ENCODE data around the gene MARK1. TPM values are rescaled to one million over a fixed set of nuclear protein-coding genes. Genes with fewer than 3 reads are reported as not detected.

MARK1 gene
- total and polyA plus RNA-seq, 2 experiments from 2014 or later = 11.1 to 13.6 TPM

- H3F3A ChIP-seq (replicated peaks; ENCODE audit: low read depth) = no peaks in the 10 kb centered on the region
- no peaks in the 10 kb centered on the region for H3K27me3 ChIP-seq (ENCODE audit: insufficient read depth)
- peak overlapping the region; percentile 81; the same call in 1 of the 2 replicates for H2AFZ ChIP-seq
- H3K4me1 ChIP-seq (ENCODE audit: insufficient read depth) = 0 out of 2 replicates have a peak, but pooled peaks cover 10% of the 10 kb centered on the region
- DNase-seq (ENCODE audit: low spot score) (no peak), ATAC-seq (no peak; the same call in 2 of the 3 replicates)
- Mint-ChIP-seq H3K27ac (no peak overlapping the region), H3K27me3 (ENCODE audit: insufficient read depth, low read depth, poor library complexity) (peaks cover 4% of the 10 kb centered on the region), H3K36me3 (ENCODE audit: low read depth) (no peaks in the 10 kb centered on the region), H3K4me1 (peaks cover 28% of the 10 kb centered on the region), H3K9me3 (no peaks in the 10 kb centered on the region), H3K4me3 (no peak overlapping the region)
- no peak for TF ChIP-seq ETS1 (IDR thresholded peaks at IDR 0.05)
- no peak for TF ChIP-seq ZNF114 (CRISPR knock-in tag; IDR thresholded peaks at IDR 0.05)
- no peaks in the 10 kb centered on the region for H4K20me1 ChIP-seq (replicated peaks; ENCODE audit: insufficient read depth)
- H3K27ac ChIP-seq (ENCODE audit: low read depth) = no peak overlapping the region
- H3K4me3 ChIP-seq = no peak overlapping the region
- 0 out of 2 replicates have a peak, but pooled peaks cover 3% of the 10 kb centered on the region for H3K9me2 ChIP-seq (ENCODE audit: insufficient read depth)
- no peak overlapping the region for H3K4me2 ChIP-seq
- H3K36me3 ChIP-seq (ENCODE audit: insufficient read depth) = no peaks in the 10 kb centered on the region
- no peaks in the 10 kb centered on the region for H3K79me2 ChIP-seq (replicated peaks; ENCODE audit: insufficient read depth)
Measured at GRCh38 chr1:220706480-220706879, 178.5 kb downstream of the MARK1 start.

- no peak overlapping the region for H2AFZ ChIP-seq
Measured at GRCh38 chr1:220707160-220707559, 179.2 kb downstream of the MARK1 start.

More at GRCh38 chr1:220707160-220707559, 179.2 kb downstream of the MARK1 start:
- ATAC-seq = no peak
- H3K4me1 Mint-ChIP-seq = peaks cover 25% of the 10 kb centered on the region
- Histone ChIP-seq H3K4me3 (no peak overlapping the region), H4K20me1 (replicated peaks; ENCODE audit: insufficient read depth) (no peaks in the 10 kb centered on the region), H3K79me2 (replicated peaks; ENCODE audit: insufficient read depth) (no peaks in the 10 kb centered on the region), H3K4me2 (no peak overlapping the region), H3K4me1 (ENCODE audit: insufficient read depth) (0 out of 2 replicates have a peak, but pooled peaks cover 10% of the 10 kb centered on the region), H3K27ac (ENCODE audit: low read depth) (no peak overlapping the region), H3F3A (replicated peaks; ENCODE audit: low read depth) (no peaks in the 10 kb centered on the region), H3K36me3 (ENCODE audit: insufficient read depth) (no peaks in the 10 kb centered on the region), H3K9me2 (ENCODE audit: insufficient read depth) (0 out of 2 replicates have a peak, but pooled peaks cover 3% of the 10 kb centered on the region), H3K27me3 (ENCODE audit: insufficient read depth) (no peaks in the 10 kb centered on the region)
- H3K27me3 Mint-ChIP-seq (ENCODE audit: insufficient read depth, low read depth, poor library complexity) = peaks cover 4% of the 10 kb centered on the region
- DNase-seq (ENCODE audit: low spot score) = no peak
- H3K27ac Mint-ChIP-seq = no peak overlapping the region
- no peaks in the 10 kb centered on the region for H3K36me3 Mint-ChIP-seq (ENCODE audit: low read depth)
- TF ChIP-seq REST (IDR thresholded peaks at IDR 0.05; ENCODE audit: unreplicated experiment) = no peak
- TF ChIP-seq EZH2 (IDR thresholded peaks at IDR 0.05; ENCODE audit: low read depth, unreplicated experiment) = no peak
- no peak for TF ChIP-seq JUNB (IDR thresholded peaks at IDR 0.05; ENCODE audit: unreplicated experiment)
- no peak for TF ChIP-seq POLR2AphosphoS5 (IDR thresholded peaks at IDR 0.05; ENCODE audit: low read depth)
- TF ChIP-seq ETS1 (IDR thresholded peaks at IDR 0.05) = no peak
- no peak for TF ChIP-seq STAT1 (IDR thresholded peaks at IDR 0.05; ENCODE audit: unreplicated experiment)
- no peak for TF ChIP-seq EZH2phosphoT487 (IDR thresholded peaks at IDR 0.05; ENCODE audit: unreplicated experiment)
- no peak for TF ChIP-seq CTCF (conservative IDR thresholded peaks at IDR 0.05; ENCODE audit: low read depth in 2 of 2)
- no peak overlapping the region for H3K4me3 Mint-ChIP-seq
- no peaks in the 10 kb centered on the region for H3K9me3 Mint-ChIP-seq
